Large intestine (tissue), 3 donors: ENCODE results near the gene DNAH10. TPM values are rescaled to one million over a fixed set of nuclear protein-coding genes. Genes with fewer than 3 reads are reported as not detected.
"Not testable (repeated sequence)": the region's sequence is repeated elsewhere in the genome, so short reads cannot be mapped to it uniquely, and the experiment has no call there.

ENCODE experiments used
- DNase-seq, 2 donors: peaks; one replicate each; pipeline versions ENCODE4 v3.0.0 to v3.0.0-alpha.2; 2013
- H3K27ac ChIP-seq: one replicate; pipeline ENCODE4 v1.5.1; 2013; ENCODE audit warnings: low read length
- H3K27me3 ChIP-seq: 2 replicates; pipeline ENCODE4 v1.6.1; 2013; ENCODE audit warnings: low read length; ENCODE audit not compliant: control insufficient read depth, insufficient read depth
- H3K36me3 ChIP-seq: 2 replicates; pipeline ENCODE4 v1.6.1; 2013; ENCODE audit warnings: low read length; ENCODE audit not compliant: control insufficient read depth, insufficient read depth
- H3K4me1 ChIP-seq: one replicate; pipeline ENCODE4 v1.6.1; 2013; ENCODE audit warnings: low read length; ENCODE audit not compliant: control insufficient read depth, insufficient read depth
- H3K4me3 ChIP-seq: one replicate; pipeline ENCODE4 v1.5.1; 2013; ENCODE audit warnings: low read length
- H3K9me3 ChIP-seq: one replicate; pipeline ENCODE4 v1.6.1; 2013; ENCODE audit warnings: mild to moderate bottlenecking, low read depth, low read length, moderate library complexity; ENCODE audit not compliant: control insufficient read depth
- WGBS: methylation state at CpG from one replicate; pipeline ENCODE4 v1.1.5; 2013; ENCODE audit warnings: low lambda C conversion rate; ENCODE audit not compliant: insufficient coverage; 5-methylcytosine and 5-hydroxymethylcytosine counted together
- polyA plus RNA-seq: library from polyadenylated mRNA; unstranded; fragments of 120-200 nt; gene quantifications from one replicate; pipeline ENCODE4 v1.2.1, GENCODE V29; 2013

DNAH10 gene
- polyA plus RNA-seq, 1 donor: 1.0 TPM

- Histone ChIP-seq H3K36me3 (no peaks in the 10 kb centered on the region), H3K4me3 (no peak overlapping the region), H3K27me3 (no peaks in the 10 kb centered on the region), H3K9me3 (no peaks in the 10 kb centered on the region), H3K4me1 (no peaks in the 10 kb centered on the region), H3K27ac (no peak overlapping the region)
- no peak for DNase-seq
- WGBS: 100% methylated on average over 2 of the region's 22 CpGs
These were observed 141.4 kb downstream of the DNAH10 start for GRCh38 chr12:123903301-123904065.

DNA sequence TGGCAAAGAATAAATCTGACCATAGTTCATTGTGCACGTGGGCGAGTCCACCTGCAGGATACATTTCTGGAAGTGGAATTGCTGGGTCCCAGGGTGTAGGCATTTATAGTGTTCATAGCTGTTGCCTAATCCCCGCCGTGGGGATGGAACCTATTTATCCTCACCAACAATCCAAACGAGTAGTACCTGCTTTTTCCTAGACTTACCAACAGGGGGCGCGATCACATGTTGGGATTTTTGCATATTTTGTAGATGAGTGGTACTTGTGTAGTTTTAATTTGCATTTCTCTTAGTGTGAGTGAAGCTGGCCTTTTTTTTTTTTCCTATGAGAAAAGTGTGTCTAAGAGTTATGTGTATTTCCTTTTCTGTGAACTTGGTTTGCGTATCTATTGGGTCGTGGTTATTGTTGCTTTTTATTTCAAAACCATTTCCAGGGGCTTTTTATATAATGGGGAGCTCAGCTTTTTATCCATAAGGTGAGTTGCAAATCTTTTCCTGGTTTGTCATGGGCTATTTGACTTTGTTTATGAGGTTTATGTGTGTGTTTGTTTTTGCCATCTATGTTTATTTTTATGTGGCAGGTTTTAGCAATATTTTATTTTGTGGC is 143.3 kb downstream of the DNAH10 start:
- Histone ChIP-seq H3K9me3 (no peaks in the 10 kb centered on the region), H3K4me3 (no peak overlapping the region), H3K27me3 (no peaks in the 10 kb centered on the region), H3K4me1 (no peaks in the 10 kb centered on the region), H3K27ac (no peak overlapping the region), H3K36me3 (no peaks in the 10 kb centered on the region)
- WGBS: no CpG with 5 or more reads among the region's 9 CpGs
- peak; percentile 53 to 62 for DNase-seq

GRCh38 chr12:123906711-123907420 is 144.8 kb downstream of the DNAH10 start:
- Histone ChIP-seq H3K27ac (no peak overlapping the region), H3K27me3 (no peaks in the 10 kb centered on the region), H3K4me1 (no peaks in the 10 kb centered on the region), H3K9me3 (no peaks in the 10 kb centered on the region), H3K36me3 (no peaks in the 10 kb centered on the region), H3K4me3 (no peak overlapping the region)
- DNase-seq: no peak
- no CpG with 5 or more reads among the region's 7 CpGs for WGBS

DNA sequence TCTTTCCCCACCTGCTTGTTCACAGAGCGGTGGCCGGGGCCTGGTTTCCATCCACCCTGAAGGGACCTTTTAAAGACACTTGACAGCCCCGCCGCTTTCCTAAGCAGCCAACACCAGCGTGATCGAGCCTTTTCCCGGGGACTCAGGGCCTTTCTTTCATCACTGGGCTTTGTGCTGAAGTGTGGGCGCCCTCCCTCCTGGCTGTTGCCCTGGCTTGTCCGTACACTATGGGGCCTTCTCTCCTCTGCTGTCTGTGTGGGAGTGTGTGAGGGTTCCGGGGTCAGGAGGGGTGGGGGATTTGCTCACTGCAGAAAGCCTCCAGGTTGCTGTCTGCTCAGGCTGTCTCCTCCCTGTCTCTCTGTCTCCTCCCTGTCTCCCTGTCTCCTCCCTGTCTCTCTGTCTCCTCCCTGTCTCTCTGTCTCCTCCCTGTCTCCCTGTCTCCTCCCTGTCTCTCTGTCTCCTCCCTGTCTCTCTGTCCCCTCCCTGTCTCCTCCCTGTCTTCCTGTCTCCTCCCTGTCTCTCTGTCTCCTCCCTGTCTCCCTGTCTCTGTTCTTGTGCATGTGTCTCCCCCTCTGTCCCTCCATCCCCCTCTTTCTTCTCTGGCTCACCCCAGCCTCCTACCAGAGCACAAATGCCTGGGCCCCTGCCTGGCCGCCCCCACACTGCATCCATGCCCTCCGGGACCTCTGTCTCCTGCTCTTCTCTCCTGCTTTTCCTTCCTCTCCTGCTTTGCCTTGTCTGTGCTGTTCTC is 145.8 kb downstream of the DNAH10 start:
- H3K27ac ChIP-seq: no peak overlapping the region
- no CpG with 5 or more reads among the region's 12 CpGs for WGBS
- no peak overlapping the region for H3K4me3 ChIP-seq
- H3K27me3 ChIP-seq: no peaks in the 10 kb centered on the region
- no peaks in the 10 kb centered on the region for H3K36me3 ChIP-seq
- DNase-seq: no peak
- no peaks in the 10 kb centered on the region for H3K4me1 ChIP-seq
- H3K9me3 ChIP-seq: no peaks in the 10 kb centered on the region

GRCh38 chr12:123908884-123909725 is 147.0 kb downstream of the DNAH10 start:
- Histone ChIP-seq H3K36me3 (no peaks in the 10 kb centered on the region), H3K4me1 (no peaks in the 10 kb centered on the region), H3K27ac (no peak overlapping the region), H3K27me3 (no peaks in the 10 kb centered on the region), H3K4me3 (no peak overlapping the region), H3K9me3 (no peaks in the 10 kb centered on the region)
- DNase-seq: no peak
- WGBS: 92% methylated on average over 4 of the region's 37 CpGs

GRCh38 chr12:123910057-123910456 is 148.0 kb downstream of the DNAH10 start:
- H3K4me1 ChIP-seq: no peaks in the 10 kb centered on the region
- no CpG with 5 or more reads among the region's 8 CpGs for WGBS
- no peak overlapping the region for H3K4me3 ChIP-seq
- no peaks in the 10 kb centered on the region for H3K27me3 ChIP-seq
- H3K27ac ChIP-seq: no peak overlapping the region
- no peaks in the 10 kb centered on the region for H3K36me3 ChIP-seq
- H3K9me3 ChIP-seq: no peaks in the 10 kb centered on the region
- no peak for DNase-seq

GRCh38 chr12:123910761-123911193 is 148.7 kb downstream of the DNAH10 start:
- Histone ChIP-seq H3K36me3 (no peaks in the 10 kb centered on the region), H3K4me3 (no peak overlapping the region), H3K27ac (no peak overlapping the region), H3K9me3 (no peaks in the 10 kb centered on the region), H3K27me3 (no peaks in the 10 kb centered on the region), H3K4me1 (no peaks in the 10 kb centered on the region)
- WGBS: no CpG with 5 or more reads among the region's 5 CpGs
- DNase-seq: no peak

- not testable (repeated sequence) for H3K9me3 ChIP-seq, H3K36me3 ChIP-seq, DNase-seq, H3K27me3 ChIP-seq, H3K4me1 ChIP-seq, H3K27ac ChIP-seq, H3K4me3 ChIP-seq
- WGBS: no CpG with 5 or more reads among the region's 9 CpGs
These were observed 149.7 kb downstream of the DNAH10 start for GRCh38 chr12:123911672-123912409.
